HepG2 (cell line): ENCODE data around the gene ZNF839.

Source experiments
- TAF1 ChIP-seq: sonication (generic); formaldehyde crosslinking; IDR thresholded peaks from 2 replicates; pipeline ENCODE4 v1.4.0; 2020; ENCODE audit warnings: missing genetic modification reagents
- TF ChIP-seq, protein P1 (sequence below), 2 experiments: fragments of 450-650 bp in 1 of 2; sonication (generic) in 1 of 2; formaldehyde crosslinking in 1 of 2; IDR thresholded peaks; 2 replicates each; pipeline versions ENCODE4 v1.6.1 to v1.8.0; 2016 to 2022; ENCODE audit warnings: antibody characterized with exemption in 1 of 2, mild to moderate bottlenecking in 1 of 2, missing genetic modification reagents in 1 of 2

DNA sequence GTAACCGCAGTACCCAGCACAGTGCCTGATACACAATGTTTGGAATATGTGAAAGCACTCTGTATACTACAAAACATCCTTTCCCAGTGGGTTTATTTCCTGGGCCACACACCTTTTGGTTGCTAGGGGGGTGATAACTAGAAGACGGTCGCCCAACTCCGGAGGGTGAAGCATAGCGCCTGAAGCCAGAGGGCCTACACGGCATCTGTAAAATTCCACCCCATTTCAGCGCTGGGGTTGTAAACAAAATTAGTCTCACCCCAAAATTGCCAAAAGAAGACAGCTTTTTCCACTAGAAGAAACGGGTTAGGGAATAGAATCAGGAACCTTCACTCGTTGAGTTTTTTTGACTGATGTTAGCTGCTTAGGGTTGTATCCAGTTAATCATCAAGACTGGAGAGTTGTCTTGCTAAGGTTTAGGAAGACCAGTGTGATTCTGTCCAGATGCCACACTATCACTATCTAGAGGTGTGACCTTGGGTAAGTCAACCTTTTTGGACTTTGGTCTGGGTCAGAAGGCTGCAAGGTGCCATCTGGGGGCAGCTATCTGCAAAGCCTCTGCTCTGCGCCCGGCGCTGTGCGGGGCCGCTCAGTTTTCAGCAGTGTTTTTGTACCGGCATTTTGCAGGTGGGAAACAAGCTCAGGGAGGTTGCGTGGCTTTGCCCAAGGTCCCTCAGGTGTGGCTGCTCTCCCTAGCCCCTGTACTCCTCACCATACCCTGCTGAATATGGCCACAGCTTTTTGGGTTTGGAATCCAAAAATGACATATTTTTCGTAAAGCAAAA is 1.3 kb downstream of the ZNF839 start:
- TF ChIP-seq, protein P1, sequence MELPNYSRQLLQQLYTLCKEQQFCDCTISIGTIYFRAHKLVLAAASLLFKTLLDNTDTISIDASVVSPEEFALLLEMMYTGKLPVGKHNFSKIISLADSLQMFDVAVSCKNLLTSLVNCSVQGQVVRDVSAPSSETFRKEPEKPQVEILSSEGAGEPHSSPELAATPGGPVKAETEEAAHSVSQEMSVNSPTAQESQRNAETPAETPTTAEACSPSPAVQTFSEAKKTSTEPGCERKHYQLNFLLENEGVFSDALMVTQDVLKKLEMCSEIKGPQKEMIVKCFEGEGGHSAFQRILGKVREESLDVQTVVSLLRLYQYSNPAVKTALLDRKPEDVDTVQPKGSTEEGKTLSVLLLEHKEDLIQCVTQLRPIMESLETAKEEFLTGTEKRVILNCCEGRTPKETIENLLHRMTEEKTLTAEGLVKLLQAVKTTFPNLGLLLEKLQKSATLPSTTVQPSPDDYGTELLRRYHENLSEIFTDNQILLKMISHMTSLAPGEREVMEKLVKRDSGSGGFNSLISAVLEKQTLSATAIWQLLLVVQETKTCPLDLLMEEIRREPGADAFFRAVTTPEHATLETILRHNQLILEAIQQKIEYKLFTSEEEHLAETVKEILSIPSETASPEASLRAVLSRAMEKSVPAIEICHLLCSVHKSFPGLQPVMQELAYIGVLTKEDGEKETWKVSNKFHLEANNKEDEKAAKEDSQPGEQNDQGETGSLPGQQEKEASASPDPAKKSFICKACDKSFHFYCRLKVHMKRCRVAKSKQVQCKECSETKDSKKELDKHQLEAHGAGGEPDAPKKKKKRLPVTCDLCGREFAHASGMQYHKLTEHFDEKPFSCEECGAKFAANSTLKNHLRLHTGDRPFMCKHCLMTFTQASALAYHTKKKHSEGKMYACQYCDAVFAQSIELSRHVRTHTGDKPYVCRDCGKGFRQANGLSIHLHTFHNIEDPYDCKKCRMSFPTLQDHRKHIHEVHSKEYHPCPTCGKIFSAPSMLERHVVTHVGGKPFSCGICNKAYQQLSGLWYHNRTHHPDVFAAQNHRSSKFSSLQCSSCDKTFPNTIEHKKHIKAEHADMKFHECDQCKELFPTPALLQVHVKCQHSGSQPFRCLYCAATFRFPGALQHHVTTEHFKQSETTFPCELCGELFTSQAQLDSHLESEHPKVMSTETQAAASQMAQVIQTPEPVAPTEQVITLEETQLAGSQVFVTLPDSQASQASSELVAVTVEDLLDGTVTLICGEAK (IDR thresholded peaks at IDR 0.05) = no peak
- TF ChIP-seq, protein P1 (CRISPR knock-in tag; IDR thresholded peaks at IDR 0.05) = peak; percentile 70
- TF ChIP-seq TAF1 = peak; percentile 66; the same call in 1 of the 2 replicates
